Tibial nerve (tissue), 4 donors: ENCODE measurements around the gene KIRREL2.

Experiments
- EP300 ChIP-seq, 2 donors: sonication (generic); formaldehyde crosslinking; IDR thresholded peaks; one replicate each; pipeline ENCODE4 v1.6.1; 2017; ENCODE audit warnings: antibody characterized with exemption in 2 of 2, mild to moderate bottlenecking in 1 of 2
- POLR2A ChIP-seq, 2 donors: fragments of 450-650 bp; IDR thresholded peaks; one replicate each; pipeline ENCODE4 v1.6.1; 2017; ENCODE audit warnings: antibody characterized with exemption in 2 of 2, mild to moderate bottlenecking in 2 of 2, moderate library complexity in 2 of 2
- TF ChIP-seq, protein P1 (sequence below), 5 experiments: fragments of 200-600 bp in 3 of 5; fragments of 450-650 bp in 2 of 5; sonication (generic) in 3 of 5; IDR thresholded peaks; one replicate each; pipeline ENCODE4 v1.5.1; 2016 to 2019; ENCODE audit warnings: antibody characterized with exemption in 5 of 5, mild to moderate bottlenecking in 3 of 5, moderate library complexity in 2 of 5

DNA sequence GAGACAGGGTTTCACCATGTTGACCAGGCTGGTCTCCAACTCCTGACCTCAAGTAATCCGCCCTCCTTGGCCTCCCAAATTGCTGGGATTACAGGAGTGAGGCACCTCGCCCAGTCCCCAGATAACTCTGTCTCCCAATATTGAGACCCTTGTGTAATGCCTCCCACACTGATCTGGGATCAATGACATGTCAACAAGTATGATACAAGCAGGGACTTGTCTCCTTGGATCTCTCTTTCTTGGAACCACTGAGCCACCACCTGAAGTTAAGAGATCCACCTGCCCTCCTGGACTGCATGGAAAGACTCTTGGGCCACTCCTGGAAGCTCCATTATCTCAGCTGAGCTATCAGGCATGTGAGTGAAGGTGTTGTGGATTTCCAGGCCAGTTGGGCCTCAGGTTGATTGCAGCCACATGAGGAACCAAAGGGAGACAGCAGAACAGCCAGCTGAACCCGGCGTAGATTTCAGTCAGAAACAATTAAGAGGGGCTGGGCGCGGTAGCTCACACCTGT lies 28.6 kb downstream of the KIRREL2 start:
- TF ChIP-seq POLR2A (IDR thresholded peaks at IDR 0.05) (no peak), EP300 (IDR thresholded peaks at IDR 0.05) (no peak)
- TF ChIP-seq, protein P1, sequence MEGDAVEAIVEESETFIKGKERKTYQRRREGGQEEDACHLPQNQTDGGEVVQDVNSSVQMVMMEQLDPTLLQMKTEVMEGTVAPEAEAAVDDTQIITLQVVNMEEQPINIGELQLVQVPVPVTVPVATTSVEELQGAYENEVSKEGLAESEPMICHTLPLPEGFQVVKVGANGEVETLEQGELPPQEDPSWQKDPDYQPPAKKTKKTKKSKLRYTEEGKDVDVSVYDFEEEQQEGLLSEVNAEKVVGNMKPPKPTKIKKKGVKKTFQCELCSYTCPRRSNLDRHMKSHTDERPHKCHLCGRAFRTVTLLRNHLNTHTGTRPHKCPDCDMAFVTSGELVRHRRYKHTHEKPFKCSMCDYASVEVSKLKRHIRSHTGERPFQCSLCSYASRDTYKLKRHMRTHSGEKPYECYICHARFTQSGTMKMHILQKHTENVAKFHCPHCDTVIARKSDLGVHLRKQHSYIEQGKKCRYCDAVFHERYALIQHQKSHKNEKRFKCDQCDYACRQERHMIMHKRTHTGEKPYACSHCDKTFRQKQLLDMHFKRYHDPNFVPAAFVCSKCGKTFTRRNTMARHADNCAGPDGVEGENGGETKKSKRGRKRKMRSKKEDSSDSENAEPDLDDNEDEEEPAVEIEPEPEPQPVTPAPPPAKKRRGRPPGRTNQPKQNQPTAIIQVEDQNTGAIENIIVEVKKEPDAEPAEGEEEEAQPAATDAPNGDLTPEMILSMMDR (IDR thresholded peaks at IDR 0.05) = no peak
